Epithelial cell of proximal tubule (primary cell): Measurements from ENCODE around the gene FAM120A. TPM values are rescaled to one million over a fixed set of nuclear protein-coding genes. Genes with fewer than 3 reads are reported as not detected.

Experiments
- DNase-seq: peaks from one replicate; pipeline ENCODE4 v3.0.0-alpha.2; 2011; ENCODE audit warnings: low read depth
- H3K4me3 ChIP-seq: 2 replicates; pipeline ENCODE4 v1.5.1; 2011; ENCODE audit warnings: low read depth, mild to moderate bottlenecking, low read length
- total RNA-seq: library from RNA; depleted of rRNA; stranded (reverse); fragments of >200 nt; gene quantifications from 2 replicates; pipeline ENCODE4 v1.2.3, GENCODE V29; 2015
- TF ChIP-seq, protein P1 (sequence below): conservative IDR thresholded peaks from 2 replicates; pipeline ENCODE4 v1.5.1; 2012; ENCODE audit warnings: low read depth, mild to moderate bottlenecking, low read length

Gene FAM120A
- total RNA-seq, 1 donor from 2014 or later, result 71.0 TPM

DNA sequence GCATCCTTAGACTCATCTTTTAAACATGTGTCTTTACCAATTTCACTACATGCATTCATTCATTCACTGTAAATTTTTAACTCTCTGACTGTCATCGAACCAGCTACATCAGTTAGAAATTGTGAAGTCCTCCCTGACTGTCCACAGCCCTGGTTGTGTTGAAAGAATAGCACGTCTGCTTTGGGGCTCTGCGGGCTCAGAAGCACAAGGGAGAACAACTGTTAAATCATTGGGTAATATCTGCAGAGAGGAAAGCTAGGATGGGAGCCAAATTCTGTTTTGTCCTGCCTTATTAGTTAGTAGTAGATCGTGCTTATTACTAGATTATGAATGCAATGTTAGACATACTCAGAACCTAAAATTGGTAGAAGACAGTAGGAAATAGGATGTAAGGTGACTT, 28.2 kb downstream of the FAM120A start:
- TF ChIP-seq, protein P1, sequence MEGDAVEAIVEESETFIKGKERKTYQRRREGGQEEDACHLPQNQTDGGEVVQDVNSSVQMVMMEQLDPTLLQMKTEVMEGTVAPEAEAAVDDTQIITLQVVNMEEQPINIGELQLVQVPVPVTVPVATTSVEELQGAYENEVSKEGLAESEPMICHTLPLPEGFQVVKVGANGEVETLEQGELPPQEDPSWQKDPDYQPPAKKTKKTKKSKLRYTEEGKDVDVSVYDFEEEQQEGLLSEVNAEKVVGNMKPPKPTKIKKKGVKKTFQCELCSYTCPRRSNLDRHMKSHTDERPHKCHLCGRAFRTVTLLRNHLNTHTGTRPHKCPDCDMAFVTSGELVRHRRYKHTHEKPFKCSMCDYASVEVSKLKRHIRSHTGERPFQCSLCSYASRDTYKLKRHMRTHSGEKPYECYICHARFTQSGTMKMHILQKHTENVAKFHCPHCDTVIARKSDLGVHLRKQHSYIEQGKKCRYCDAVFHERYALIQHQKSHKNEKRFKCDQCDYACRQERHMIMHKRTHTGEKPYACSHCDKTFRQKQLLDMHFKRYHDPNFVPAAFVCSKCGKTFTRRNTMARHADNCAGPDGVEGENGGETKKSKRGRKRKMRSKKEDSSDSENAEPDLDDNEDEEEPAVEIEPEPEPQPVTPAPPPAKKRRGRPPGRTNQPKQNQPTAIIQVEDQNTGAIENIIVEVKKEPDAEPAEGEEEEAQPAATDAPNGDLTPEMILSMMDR, result no peak
- no peak overlapping the region for H3K4me3 ChIP-seq
- DNase-seq, result no peak

DNA sequence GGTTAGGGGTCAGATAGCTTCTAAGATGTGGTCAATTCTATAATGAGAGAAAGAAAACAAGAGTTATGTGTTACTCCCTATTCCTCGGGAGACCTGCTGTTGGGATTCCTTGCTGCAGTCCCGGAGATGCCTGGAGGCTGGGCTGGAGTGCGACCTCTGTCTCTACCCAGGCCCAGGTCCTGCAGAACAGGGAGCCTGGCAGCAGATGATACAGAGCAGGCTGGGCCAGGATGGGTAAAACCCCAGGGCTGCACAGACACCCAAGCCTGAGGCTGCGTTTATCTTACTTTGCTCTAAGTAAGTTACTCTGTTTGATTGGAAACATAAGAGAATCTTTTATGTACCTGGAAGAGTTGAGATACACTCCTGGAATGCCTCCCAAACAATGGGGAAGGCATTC, 28.8 kb downstream of the FAM120A start:
- H3K4me3 ChIP-seq, result no peak overlapping the region
- no peak for DNase-seq
- TF ChIP-seq, protein P1, result no peak

DNA sequence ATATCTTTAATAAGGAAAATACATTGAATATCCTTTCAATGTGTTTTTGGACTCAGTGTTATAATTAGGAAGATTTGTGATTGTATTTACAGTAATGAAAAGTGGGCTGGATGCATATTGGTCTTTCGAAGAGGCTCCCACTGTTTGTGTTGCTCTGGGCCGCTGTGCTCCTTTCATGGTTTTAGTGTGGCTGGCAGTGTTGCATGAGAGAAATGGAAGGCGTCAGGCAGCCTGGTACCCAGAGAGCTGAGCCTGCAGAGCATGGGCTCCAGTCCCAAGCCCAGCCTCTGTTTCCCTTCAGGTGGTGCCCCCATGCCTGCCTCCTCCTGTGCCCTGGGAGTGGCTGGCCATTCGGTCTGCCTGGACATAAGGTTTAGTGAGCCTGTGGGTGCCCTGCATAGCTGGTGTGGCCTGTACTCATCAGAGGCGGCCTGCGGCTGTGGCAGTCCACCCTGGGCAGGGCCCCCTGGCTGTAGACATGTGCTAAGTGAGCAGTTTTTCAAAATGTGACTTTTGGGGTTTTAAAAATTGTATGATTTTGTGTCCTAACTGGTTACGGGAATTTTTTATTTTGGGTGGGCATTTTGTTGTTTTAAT, 29.3 kb downstream of the FAM120A start:
- DNase-seq, result no peak
- no peak overlapping the region for H3K4me3 ChIP-seq
- TF ChIP-seq, protein P1, result no peak

DNA sequence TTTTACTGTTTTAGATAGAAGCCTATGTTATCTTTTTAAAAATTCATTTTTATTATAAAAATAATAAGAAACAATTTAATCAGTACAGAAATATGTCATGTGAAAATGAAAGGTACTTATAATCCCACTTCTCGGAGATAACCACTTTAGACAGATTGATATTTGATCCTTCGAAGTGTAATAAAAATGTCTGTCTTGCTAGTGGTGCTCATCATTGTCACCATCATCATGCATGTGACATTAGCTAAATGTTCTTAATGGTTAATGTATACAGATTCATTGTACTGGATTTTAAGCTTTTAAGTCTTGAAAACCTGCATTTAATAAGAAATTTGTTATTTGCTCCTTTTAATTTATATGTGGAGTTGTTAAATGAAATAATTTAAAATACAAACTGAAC, 32.0 kb downstream of the FAM120A start:
- DNase-seq, result no peak
- H3K4me3 ChIP-seq, result no peak overlapping the region
- TF ChIP-seq, protein P1, result no peak

DNA sequence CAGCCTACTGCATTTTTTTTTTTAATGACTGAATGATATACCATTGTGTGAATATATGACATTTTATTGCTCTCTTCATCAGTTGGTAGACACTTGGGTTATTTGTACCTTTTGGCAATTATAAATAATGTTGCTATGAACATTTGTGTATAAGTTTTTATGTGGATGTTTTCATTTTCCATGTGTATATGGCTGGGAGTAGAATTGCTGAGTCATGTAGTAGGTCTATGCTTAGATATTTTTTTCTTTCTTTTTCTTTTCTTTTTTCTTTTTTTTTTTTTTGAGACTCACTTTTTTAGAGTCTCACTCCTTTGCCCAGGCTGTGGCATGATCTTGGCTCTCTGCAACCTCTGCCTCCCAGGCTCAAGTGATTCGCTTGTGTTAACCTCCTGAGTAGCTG, 34.8 kb downstream of the FAM120A start:
- TF ChIP-seq, protein P1, result no peak
- H3K4me3 ChIP-seq, result no peak overlapping the region
- DNase-seq, result no peak

DNA sequence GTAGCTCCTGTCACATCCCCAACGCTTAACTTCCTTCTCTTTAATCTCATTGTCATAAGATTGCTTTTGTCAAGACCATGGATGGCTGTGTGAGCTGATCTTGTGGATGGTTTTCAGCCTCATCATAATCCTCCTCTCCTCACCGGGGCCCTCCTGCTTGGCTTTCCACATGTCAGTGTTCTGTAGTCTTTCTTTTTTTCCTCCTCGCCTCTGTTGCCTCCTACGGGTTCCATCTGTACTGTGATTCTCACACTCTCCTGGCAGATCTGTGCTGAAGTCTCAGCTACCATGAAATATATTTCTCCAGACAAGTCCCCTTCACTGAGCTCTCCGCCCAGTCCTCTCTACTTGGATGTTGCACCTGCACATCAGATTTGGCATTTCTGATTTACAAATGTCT, 36.8 kb downstream of the FAM120A start:
- TF ChIP-seq, protein P1, result no peak
- no peak overlapping the region for H3K4me3 ChIP-seq
- no peak for DNase-seq

DNA sequence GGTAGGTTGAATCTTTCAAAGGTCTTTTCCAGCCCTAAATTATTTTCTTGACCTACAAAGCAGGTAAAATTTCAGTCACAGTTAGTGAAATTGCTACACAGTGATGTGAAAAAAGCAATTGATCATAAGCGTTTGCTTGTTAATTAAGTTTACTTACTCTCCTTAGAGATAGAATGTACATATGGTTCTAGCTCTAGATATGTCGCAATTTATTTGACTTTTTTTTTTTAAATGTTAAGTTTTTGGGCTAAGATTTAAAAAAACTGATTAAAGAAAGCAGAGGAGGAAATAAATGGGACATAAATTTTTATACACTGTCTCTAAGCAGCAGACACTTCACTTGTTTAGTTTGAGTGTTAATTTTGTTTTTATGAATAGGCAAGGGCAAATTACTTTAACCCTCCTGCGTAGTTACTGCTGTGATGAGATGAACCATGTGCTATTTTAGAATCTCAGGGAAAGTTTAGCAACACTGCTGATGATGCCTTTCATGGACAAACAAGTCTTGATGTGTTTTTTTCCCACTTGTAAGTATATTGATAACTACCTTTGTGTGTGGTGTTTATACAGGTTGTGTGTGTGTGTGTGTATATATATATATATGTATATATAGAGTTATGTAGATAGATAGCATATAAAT, 40.2 kb downstream of the FAM120A start:
- no peak overlapping the region for H3K4me3 ChIP-seq
- DNase-seq, result no peak
- TF ChIP-seq, protein P1, result no peak
